Neural cell (in vitro differentiated cells): ENCODE data around the gene ZNRF1.

Experiments
- CTCF ChIP-seq: fragments of 450-650 bp; IDR thresholded peaks from 2 replicates; pipeline ENCODE4 v1.5.1; 2014; ENCODE audit warnings: antibody characterized with exemption, mild to moderate bottlenecking, moderate library complexity; ENCODE audit not compliant: poor library complexity, severe bottlenecking
- POLR2AphosphoS5 ChIP-seq: IDR thresholded peaks from 2 replicates; pipeline ENCODE4 v1.6.1; 2012

DNA sequence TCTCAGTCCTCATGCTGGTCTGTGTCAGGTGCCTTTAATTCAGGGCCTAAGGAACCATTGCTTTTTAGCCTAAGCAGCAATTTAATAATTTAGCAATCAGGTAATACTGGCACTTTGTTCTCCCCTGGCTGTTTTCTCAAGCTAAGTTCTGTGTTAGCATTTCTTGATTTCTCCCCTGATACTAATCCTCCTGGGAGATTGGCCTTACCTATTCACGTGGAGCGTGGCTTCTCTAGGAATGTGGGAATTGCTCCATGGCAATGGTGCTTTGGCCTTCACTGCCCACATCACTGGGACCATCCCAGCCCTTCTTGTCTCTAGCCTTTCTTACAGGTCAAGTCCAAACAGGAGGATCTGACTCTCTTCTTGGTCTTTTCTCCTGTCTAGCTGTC lies 55.7 kb downstream of the ZNRF1 start:
- no peak for TF ChIP-seq CTCF
- no peak for TF ChIP-seq POLR2AphosphoS5
